ENCODE data around the gene CFAP46. TPM values are rescaled to one million over a fixed set of nuclear protein-coding genes. Genes with fewer than 3 reads are reported as not detected.

CFAP46 gene
- total RNA-seq, 2 experiments from 2014 or later = not detected

DNA sequence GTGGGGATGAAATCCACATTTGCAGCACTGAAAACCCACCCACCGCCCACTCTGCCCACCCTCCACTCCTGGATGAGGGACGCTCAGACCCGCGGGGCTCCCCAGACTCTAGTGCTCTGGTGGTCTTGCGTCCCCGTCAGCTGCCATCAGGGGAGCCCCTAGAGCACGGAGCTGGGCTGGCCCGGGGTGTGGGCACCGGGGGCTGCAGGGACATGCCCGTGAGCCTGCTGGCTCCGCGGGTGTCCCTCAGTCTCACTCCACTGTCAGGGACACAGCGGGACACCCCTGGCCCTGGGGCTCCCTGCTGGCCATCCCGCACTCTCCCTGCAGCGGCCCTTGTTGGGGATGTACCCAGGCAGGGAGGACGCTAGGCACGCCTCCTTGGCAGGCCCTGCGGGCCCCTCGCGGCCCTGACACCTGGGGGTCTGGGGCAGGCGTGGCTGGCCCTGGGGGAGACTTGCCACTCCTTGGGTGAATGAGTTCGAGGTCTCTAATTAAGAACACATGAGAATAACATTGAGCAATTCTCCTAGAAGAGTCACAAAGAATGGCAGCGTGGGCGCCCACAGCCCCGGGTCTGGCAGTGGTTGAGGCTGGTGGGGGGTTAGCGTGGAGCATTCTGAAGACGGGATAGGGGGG lies 64.2 kb downstream of the CFAP46 start:
- DNase-seq (no peak), ATAC-seq (no peak)
- POLR2A ChIA-PET = no interaction called here
- H3K36me3 Mint-ChIP-seq (ENCODE audit: low read depth) = no peaks in the 10 kb centered on the region
- H3K27me3 Mint-ChIP-seq (ENCODE audit: low read depth) = peaks cover 5% of the 10 kb centered on the region
- H3K27ac Mint-ChIP-seq = no peak overlapping the region
- no peaks in the 10 kb centered on the region for H3K4me1 Mint-ChIP-seq (ENCODE audit: low read depth)
- CTCF ChIA-PET = no interaction called here
- H3K9me3 Mint-ChIP-seq (ENCODE audit: insufficient read depth) = no peaks in the 10 kb centered on the region
- H3K4me3 Mint-ChIP-seq = no peak overlapping the region

DNA sequence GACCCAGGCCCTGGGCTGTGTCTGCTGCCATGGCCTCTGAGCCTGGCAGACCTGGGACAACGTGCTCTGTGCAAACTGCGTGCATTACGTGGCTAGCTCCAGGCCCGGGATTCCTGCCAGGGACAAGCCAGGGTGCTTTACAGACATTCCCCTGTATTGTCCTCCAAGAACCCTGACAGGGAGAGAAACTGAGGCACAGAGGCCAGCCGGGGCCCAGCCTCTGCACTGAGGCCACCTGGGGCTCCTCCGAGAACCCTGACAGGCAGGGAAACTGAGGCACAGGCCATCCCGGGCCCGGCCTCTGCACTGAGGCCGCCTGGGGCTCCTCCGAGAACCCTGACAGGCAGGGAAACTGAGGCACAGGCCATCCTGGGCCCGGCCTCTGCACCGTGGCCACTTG lies 64.9 kb downstream of the CFAP46 start:
- POLR2A ChIA-PET = no interaction called here
- no peak for DNase-seq
- H3K4me3 Mint-ChIP-seq = no peak overlapping the region
- no peak overlapping the region for H3K27ac Mint-ChIP-seq
- ATAC-seq = no peak
- H3K27me3 Mint-ChIP-seq (ENCODE audit: low read depth) = peaks cover 5% of the 10 kb centered on the region
- H3K9me3 Mint-ChIP-seq (ENCODE audit: insufficient read depth) = no peaks in the 10 kb centered on the region
- CTCF ChIA-PET = no interaction called here
- no peaks in the 10 kb centered on the region for H3K4me1 Mint-ChIP-seq (ENCODE audit: low read depth)
- H3K36me3 Mint-ChIP-seq (ENCODE audit: low read depth) = no peaks in the 10 kb centered on the region

DNA sequence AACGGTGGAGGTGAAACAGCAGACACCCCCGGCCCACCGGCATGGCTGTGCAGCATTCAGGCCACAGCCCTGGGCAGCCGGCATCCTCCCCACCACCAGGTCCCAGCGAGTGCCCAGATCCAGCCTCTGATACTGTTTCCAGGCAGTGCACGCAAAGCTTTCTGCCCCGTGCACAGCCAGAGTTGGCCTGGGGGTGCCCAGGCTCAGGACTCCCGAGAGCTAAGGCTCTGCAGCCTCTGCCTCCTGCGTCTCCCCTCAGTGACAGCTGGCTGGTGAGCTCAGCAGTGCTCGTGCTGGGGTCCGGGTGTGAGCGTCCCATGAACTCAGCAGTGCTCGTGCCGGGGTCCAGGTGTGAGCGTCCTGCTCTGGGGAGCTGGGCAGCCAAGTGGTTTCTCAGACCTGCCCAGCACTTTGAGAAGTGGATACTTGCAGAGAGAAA lies 65.4 kb downstream of the CFAP46 start:
- Mint-ChIP-seq H3K4me3 (no peak overlapping the region), H3K9me3 (ENCODE audit: insufficient read depth) (no peaks in the 10 kb centered on the region), H3K27ac (no peak overlapping the region), H3K36me3 (ENCODE audit: low read depth) (no peaks in the 10 kb centered on the region), H3K27me3 (ENCODE audit: low read depth) (peaks cover 5% of the 10 kb centered on the region), H3K4me1 (ENCODE audit: low read depth) (no peaks in the 10 kb centered on the region)
- ChIA-PET POLR2A (no interaction called here), CTCF (no interaction called here)
- no peak for DNase-seq
- ATAC-seq = no peak

DNA sequence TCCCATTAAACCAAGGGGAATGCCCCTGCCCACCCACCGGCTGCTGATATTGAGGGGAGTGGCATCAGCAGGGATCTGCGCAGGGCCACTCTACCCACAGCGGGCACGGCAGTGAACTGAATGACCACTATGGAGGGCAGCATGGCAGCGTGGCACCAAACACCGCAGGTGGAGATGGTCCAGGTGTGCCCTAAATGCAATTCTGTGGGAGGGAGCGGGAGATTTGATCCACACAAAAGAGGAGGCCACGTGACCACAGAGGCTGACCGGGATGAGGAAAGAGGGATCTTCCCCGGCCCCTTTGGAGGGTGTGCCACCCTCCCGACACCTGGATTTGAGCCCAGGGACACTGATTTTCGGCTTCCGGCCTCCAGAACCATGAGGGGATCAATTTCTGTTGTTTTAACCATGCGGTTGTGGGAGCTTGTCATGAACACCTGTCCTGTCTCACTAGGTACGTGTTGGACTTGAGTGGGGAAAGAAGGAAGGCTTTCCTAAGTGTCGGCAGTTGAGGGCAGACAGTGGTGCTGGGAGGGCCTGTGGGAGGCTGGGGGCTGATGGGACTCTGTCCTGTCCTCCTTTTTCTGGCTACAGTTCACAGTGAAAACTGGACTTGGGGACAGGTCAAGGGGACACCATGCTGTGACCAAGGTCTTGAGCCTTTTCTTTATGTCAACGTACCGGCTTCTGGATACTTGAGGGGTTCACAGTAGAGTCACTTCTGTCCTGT lies 66.1 kb downstream of the CFAP46 start:
- ATAC-seq (no peak), DNase-seq (no peak)
- H3K9me3 Mint-ChIP-seq (ENCODE audit: insufficient read depth) = no peaks in the 10 kb centered on the region
- H3K4me3 Mint-ChIP-seq = no peak overlapping the region
- POLR2A ChIA-PET = no interaction called here
- CTCF ChIA-PET = no interaction called here
- no peaks in the 10 kb centered on the region for H3K36me3 Mint-ChIP-seq (ENCODE audit: low read depth)
- no peak overlapping the region for H3K27ac Mint-ChIP-seq
- H3K27me3 Mint-ChIP-seq (ENCODE audit: low read depth) = peaks cover 9% of the 10 kb centered on the region
- H3K4me1 Mint-ChIP-seq (ENCODE audit: low read depth) = no peaks in the 10 kb centered on the region

DNA sequence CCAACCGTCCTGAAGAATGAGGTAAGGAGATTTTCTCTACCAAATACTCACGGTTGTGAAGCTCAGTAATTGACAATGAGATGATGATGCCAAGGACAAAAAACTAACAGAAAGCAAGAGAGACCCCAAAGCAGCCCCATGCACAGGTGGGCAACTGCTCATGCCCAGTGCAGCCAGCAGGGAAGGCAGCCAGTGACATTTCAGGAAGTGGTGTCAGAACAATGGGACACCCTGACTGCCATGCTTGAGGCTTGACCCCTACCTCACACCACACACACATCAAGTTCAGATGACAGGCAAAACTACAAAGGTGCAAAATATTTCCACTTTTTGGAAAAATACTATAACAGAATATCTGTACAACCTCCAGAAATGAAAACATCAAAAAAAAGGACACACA lies 66.9 kb downstream of the CFAP46 start:
- Mint-ChIP-seq H3K27me3 (ENCODE audit: low read depth) (peaks cover 11% of the 10 kb centered on the region), H3K36me3 (ENCODE audit: low read depth) (no peaks in the 10 kb centered on the region), H3K27ac (no peak overlapping the region), H3K9me3 (ENCODE audit: insufficient read depth) (no peaks in the 10 kb centered on the region), H3K4me3 (no peak overlapping the region), H3K4me1 (ENCODE audit: low read depth) (no peaks in the 10 kb centered on the region)
- ChIA-PET CTCF (no interaction called here), POLR2A (no interaction called here)
- DNase-seq (no peak), ATAC-seq (no peak)

DNA sequence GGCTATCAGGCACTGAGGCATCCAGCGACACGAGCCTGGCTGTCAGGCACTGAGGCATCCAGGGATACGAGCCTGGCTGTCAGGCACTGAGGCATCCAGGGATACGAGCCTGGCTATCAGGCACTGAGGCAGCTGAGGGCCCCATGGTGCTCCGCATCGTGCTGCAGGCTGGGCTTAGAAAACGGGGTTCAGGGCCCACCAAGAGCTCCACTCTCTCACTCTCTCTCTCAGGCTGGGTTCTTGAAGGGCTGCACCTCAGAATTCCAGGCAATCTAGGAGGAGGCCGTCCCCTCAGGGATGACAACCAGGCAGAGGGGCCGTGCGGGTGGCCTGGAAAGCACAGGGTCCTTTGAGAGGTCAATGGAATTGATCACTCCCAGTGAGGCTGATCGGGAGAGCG lies 69.0 kb downstream of the CFAP46 start:
- DNase-seq (no peak), ATAC-seq (no peak)
- H3K4me1 Mint-ChIP-seq (ENCODE audit: low read depth) = no peaks in the 10 kb centered on the region
- H3K27ac Mint-ChIP-seq = no peak overlapping the region
- peaks cover 8% of the 10 kb centered on the region for H3K27me3 Mint-ChIP-seq (ENCODE audit: low read depth)
- H3K36me3 Mint-ChIP-seq (ENCODE audit: low read depth) = no peaks in the 10 kb centered on the region
- H3K4me3 Mint-ChIP-seq = no peak overlapping the region
- POLR2A ChIA-PET = no interaction called here
- no peaks in the 10 kb centered on the region for H3K9me3 Mint-ChIP-seq (ENCODE audit: insufficient read depth)
- CTCF ChIA-PET = no interaction called here

DNA sequence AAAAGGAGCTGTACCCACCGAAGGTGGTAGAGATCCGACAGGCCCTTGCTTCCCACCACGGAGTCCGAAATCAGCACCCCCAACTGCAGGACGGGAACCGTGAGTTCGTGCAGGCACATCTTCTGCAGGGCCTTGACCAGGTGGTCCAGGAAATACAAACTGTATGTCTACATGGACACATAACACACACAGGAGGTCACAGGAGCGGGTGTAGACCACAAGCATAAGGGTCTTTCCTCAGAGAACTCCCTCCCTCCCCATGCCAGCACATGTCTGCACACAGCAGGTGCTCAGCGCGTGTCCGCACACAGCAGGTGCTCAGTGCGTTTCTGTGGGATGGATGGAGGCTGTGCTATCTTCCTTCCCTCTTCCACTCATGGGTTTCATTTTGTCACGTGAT lies 69.7 kb downstream of the CFAP46 start:
- no peak overlapping the region for H3K4me3 Mint-ChIP-seq
- H3K4me1 Mint-ChIP-seq (ENCODE audit: low read depth) = no peaks in the 10 kb centered on the region
- ATAC-seq (no peak), DNase-seq (no peak)
- no peak overlapping the region for H3K27ac Mint-ChIP-seq
- H3K27me3 Mint-ChIP-seq (ENCODE audit: low read depth) = peaks cover 8% of the 10 kb centered on the region
- H3K36me3 Mint-ChIP-seq (ENCODE audit: low read depth) = no peaks in the 10 kb centered on the region
- ChIA-PET CTCF (no interaction called here), POLR2A (no interaction called here)
- H3K9me3 Mint-ChIP-seq (ENCODE audit: insufficient read depth) = no peaks in the 10 kb centered on the region

DNA sequence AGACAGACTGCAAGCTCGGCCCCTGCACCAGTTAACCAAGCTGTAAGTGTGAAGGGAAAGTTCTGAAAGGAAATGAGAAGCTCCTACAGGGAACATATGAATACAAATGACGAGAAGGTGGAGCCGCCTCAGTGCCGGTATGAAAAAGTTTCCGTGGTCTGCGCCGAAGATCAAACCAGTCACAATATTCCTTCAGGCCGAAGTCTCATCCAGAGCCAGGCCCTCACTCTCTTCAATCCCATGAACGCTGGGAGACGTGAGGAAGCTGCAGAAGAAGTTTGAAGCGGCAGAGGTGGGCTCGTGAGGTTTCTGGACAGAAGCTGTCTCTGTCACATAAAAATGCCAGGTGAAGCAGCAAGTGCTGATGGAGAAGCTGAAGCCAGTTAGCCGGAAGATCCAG lies 71.9 kb downstream of the CFAP46 start:
- H3K27ac Mint-ChIP-seq = no peak overlapping the region
- DNase-seq = no peak
- no peaks in the 10 kb centered on the region for H3K4me1 Mint-ChIP-seq (ENCODE audit: low read depth)
- no peaks in the 10 kb centered on the region for H3K36me3 Mint-ChIP-seq (ENCODE audit: low read depth)
- no peaks in the 10 kb centered on the region for H3K9me3 Mint-ChIP-seq (ENCODE audit: insufficient read depth)
- POLR2A ChIA-PET = no interaction called here
- H3K27me3 Mint-ChIP-seq (ENCODE audit: low read depth) = peaks cover 8% of the 10 kb centered on the region
- no peak for ATAC-seq
- CTCF ChIA-PET = no interaction called here
- no peak overlapping the region for H3K4me3 Mint-ChIP-seq

DNA sequence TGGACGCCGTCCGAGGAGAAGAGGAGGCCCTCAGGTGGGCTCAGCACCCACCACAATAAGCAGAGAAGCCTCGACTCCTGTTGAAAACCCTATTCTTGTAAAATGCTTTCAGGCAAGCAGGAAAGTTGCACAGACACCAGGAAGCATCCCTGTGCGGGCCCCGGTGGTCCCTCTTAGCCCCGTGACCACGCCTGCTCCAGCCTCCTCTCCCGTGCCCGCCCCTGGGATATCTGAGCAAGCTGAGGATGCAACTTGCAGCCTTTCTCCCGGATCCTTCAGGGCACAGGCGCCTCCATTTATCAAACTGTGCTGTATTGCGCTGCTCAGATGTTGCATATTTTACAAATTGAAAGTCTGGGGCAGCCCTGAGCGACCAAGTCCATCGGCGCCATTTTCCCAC lies 72.7 kb downstream of the CFAP46 start:
- DNase-seq (no peak), ATAC-seq (no peak)
- Mint-ChIP-seq H3K36me3 (ENCODE audit: low read depth) (no peaks in the 10 kb centered on the region), H3K9me3 (ENCODE audit: insufficient read depth) (no peaks in the 10 kb centered on the region), H3K27me3 (ENCODE audit: low read depth) (peaks cover 6% of the 10 kb centered on the region), H3K4me1 (ENCODE audit: low read depth) (peaks cover 3% of the 10 kb centered on the region), H3K4me3 (no peak overlapping the region), H3K27ac (no peak overlapping the region)
- ChIA-PET CTCF (no interaction called here), POLR2A (no interaction called here)

DNA sequence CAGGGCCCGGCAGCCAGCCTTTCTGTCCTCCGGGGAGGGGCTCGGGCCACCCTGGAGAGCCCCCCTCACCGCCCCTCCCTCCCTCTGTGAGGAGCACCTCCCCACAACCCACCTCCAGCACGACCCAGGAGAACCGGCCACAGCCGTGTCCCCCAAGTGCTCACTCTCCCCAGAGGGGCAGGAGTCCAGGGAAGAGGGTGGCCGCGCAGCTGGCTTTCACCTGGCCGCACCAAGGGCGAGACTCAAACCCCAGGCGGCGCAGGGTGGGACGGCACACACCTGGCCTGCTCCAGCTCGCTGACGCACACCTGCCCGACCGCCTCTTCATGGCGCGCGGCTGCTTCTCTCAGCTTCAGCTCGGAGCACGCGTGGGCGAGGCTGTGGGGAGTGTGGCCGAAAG lies 73.4 kb downstream of the CFAP46 start:
- Mint-ChIP-seq H3K27me3 (ENCODE audit: low read depth) (peaks cover 6% of the 10 kb centered on the region), H3K4me3 (no peak overlapping the region), H3K27ac (no peak overlapping the region), H3K9me3 (ENCODE audit: insufficient read depth) (no peaks in the 10 kb centered on the region), H3K36me3 (ENCODE audit: low read depth) (no peaks in the 10 kb centered on the region), H3K4me1 (ENCODE audit: low read depth) (peaks cover 3% of the 10 kb centered on the region)
- DNase-seq = no peak
- no peak for ATAC-seq
- ChIA-PET POLR2A (no interaction called here), CTCF (no interaction called here)

DNA sequence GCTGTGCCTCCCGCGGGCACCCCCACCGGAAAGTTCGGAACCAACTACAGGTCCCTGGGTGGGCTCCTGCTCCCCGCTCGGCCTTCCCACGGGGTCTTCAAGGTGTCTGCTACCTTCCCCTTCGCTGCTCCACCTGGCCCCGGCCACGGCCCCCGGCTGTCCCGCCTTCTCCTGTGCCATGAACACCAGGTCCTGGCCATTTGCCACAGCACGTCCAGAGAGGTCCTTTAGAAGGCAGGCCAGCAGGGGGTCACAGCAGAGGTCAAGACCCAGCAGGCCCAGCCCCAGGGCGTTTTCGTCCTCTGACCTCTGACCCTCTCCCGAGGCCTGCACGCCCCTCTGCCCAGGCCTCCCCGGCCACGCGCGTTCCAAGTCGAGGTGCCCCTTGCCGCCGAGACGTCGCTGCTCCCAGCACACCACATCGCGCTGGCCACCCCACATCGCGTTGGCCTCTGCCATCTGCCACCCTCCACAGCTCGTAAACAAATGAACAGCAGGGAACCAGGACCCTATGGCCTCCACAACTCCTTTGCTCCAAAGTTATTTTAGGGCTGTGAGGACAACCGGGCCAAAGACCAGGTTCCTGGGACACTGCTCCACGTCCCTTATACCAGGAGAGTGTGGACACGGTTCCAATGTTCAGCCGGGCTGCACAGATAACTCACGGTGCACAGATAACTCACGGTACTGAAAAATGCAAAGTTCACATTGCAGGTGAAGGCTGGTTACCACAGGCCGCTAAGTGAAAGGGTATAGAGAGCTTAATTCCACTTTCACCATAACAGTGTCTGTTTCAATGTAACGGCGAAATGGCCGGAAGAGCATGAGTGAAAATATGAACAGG lies 74.3 kb downstream of the CFAP46 start:
- H3K36me3 Mint-ChIP-seq (ENCODE audit: low read depth) = no peaks in the 10 kb centered on the region
- peaks cover 6% of the 10 kb centered on the region for H3K27me3 Mint-ChIP-seq (ENCODE audit: low read depth)
- H3K9me3 Mint-ChIP-seq (ENCODE audit: insufficient read depth) = no peaks in the 10 kb centered on the region
- CTCF ChIA-PET = no interaction called here
- DNase-seq = no peak
- no peak overlapping the region for H3K4me3 Mint-ChIP-seq
- POLR2A ChIA-PET = no interaction called here
- peaks cover 8% of the 10 kb centered on the region for H3K4me1 Mint-ChIP-seq (ENCODE audit: low read depth)
- ATAC-seq = no peak
- no peak overlapping the region for H3K27ac Mint-ChIP-seq

DNA sequence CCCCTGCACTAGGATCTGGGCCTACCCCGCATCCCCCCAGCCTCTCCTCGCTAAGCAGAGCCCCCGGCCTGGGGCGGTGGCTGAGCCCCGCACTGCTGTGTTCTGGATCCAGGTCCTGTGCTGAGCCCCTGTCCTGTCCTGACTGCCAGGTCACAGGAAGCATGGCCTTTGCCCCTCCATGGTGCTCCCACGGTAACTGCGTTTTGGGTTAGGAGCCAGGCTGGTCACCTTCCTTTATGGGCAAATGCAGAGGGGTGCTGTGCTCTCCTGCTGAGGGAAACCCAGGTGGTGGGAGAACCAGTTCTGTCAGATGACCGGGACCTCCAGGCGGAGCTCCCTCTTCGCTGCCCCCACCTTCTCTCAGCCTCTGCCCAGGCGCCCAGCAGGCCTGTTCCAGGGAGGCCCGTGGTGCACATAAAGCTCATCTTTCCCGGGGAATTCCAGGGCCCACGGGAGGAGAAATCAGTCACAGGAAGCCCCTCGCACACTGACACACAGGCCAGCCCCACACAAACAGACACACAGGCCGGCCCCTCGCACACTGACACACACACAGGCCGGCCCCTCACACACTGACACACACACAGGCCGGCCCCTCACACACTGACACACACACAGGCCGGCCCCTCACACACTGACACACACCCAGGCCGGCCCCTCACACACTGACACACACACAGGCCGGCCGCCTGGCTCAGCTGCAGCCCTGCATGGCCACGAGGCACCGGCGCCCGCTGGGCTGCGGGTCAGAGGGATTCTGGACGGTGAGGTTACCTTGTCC lies 75.6 kb downstream of the CFAP46 start:
- no peak for DNase-seq
- H3K27ac Mint-ChIP-seq = no peak overlapping the region
- no peaks in the 10 kb centered on the region for H3K36me3 Mint-ChIP-seq (ENCODE audit: low read depth)
- no peak overlapping the region for H3K4me3 Mint-ChIP-seq
- no peaks in the 10 kb centered on the region for H3K9me3 Mint-ChIP-seq (ENCODE audit: insufficient read depth)
- no peak for ATAC-seq
- ChIA-PET POLR2A (no interaction called here), CTCF (no interaction called here)
- H3K4me1 Mint-ChIP-seq (ENCODE audit: low read depth) = peaks cover 13% of the 10 kb centered on the region
- peaks cover 6% of the 10 kb centered on the region for H3K27me3 Mint-ChIP-seq (ENCODE audit: low read depth)
